A549 (cell line): ENCODE measurements around the gene ODAD2. TPM values are rescaled to one million over a fixed set of nuclear protein-coding genes. Genes with fewer than 3 reads are reported as not detected.
"Not testable (repeated sequence)": the region's sequence is repeated elsewhere in the genome, so short reads cannot be mapped to it uniquely, and the experiment has no call there.

Source experiments
- ATAC-seq, 2 experiments: fragments of 200-7000 bp in 1 of 2; fragments of >200 bp in 1 of 2; cut with Nextera tagmentation in 1 of 2; cut with Tn5 transposase in 1 of 2; 3 replicates each; pipeline versions ENCODE4 v1.8.0 to v1.9.1; 2018 to 2020; ENCODE audit warnings: mild to moderate bottlenecking in 1 of 2, moderate library complexity in 1 of 2
- CTCF ChIA-PET: fragments of 300-600 bp; sonication (Branson Sonifier 250); formaldehyde crosslinking; extraction: SDS; loops from one replicate; lab custom pipeline; 2021; ENCODE audit warnings: antibody characterized with exemption, inconsistent platforms; lab: Yijun Ruan, JAX
- POLR2A ChIA-PET: fragments of 350-600 bp; formaldehyde crosslinking; extraction: SDS; loops from one replicate; lab custom pipeline; 2021; ENCODE audit warnings: antibody characterized with exemption, inconsistent platforms; lab: Yijun Ruan, JAX
- DNase-seq, 2 experiments: peaks; one replicate each; pipeline versions ENCODE4 v3.0.0 to v3.0.0-alpha.2; 2011 to 2016; ENCODE audit warnings: low read depth in 1 of 2, low spot score in 1 of 2
- FAIRE-seq: peaks from 2 replicates; lab custom pipeline; 2011; peaks lifted over from hg19 to GRCh38; lab: Jason Lieb, UNC
- H3K27ac ChIP-seq, 2 experiments: fragments of >200 bp; sonication (Bioruptor Twin); formaldehyde crosslinking; 3 replicates each; pipeline ENCODE4 v1.5.1; 2016 to 2017
- H3K4me1 ChIP-seq: fragments of >200 bp; sonication (Bioruptor Twin); formaldehyde crosslinking; 3 replicates; pipeline ENCODE4 v1.6.1; 2016
- H3K4me2 ChIP-seq: fragments of >200 bp; sonication (Bioruptor Twin); formaldehyde crosslinking; 3 replicates; pipeline ENCODE4 v1.6.1; 2016
- H3K4me3 ChIP-seq: fragments of >200 bp; sonication (Bioruptor Twin); formaldehyde crosslinking; 3 replicates; pipeline ENCODE4 v1.5.1; 2016
- H3K9me3 ChIP-seq: fragments of >200 bp; sonication (Bioruptor Twin); formaldehyde crosslinking; 3 replicates; pipeline ENCODE4 v1.6.1; 2016
- ATOH8 ChIP-seq: fragments of 250-450 bp; sonication (Bioruptor Pico); IDR thresholded peaks from 2 replicates; pipeline ENCODE4 v1.5.0; 2020; ENCODE audit warnings: low read depth, mild to moderate bottlenecking, moderate library complexity
- CBX8 ChIP-seq: fragments of 200-600 bp; sonication (generic); IDR thresholded peaks from 2 replicates; pipeline ENCODE4 v1.6.1; 2016
- CEBPB ChIP-seq, 2 experiments: fragments of >200 bp in 1 of 2; sonication (Bioruptor Twin) in 1 of 2; formaldehyde crosslinking in 1 of 2; IDR thresholded peaks; 2 replicates each; pipeline ENCODE4 v1.6.1; 2012 to 2016
- CTCF ChIP-seq: fragments of >200 bp; sonication (Bioruptor Twin); formaldehyde crosslinking; IDR thresholded peaks from 3 replicates; pipeline ENCODE4 v1.5.1; 2016
- FOSL2 ChIP-seq, 2 experiments: fragments of 450-650 bp in 1 of 2; fragments of >200 bp in 1 of 2; sonication (Bioruptor Twin) in 1 of 2; formaldehyde crosslinking; IDR thresholded peaks; 2 replicates each; pipeline versions ENCODE4 v1.5.0 to v1.6.1; 2016 to 2020; ENCODE audit warnings: mild to moderate bottlenecking in 1 of 2, moderate library complexity in 1 of 2
- GATA3 ChIP-seq: IDR thresholded peaks from 2 replicates; pipeline ENCODE4 v1.6.1; 2012; ENCODE audit warnings: borderline replicate concordance
- HDAC2 ChIP-seq: fragments of 200-600 bp; sonication (generic); IDR thresholded peaks from 2 replicates; pipeline ENCODE4 v1.6.1; 2016
- HOXB5 ChIP-seq: fragments of 250-450 bp; sonication (Bioruptor Pico); IDR thresholded peaks from 2 replicates; pipeline ENCODE4 v1.5.0; 2020; ENCODE audit warnings: mild to moderate bottlenecking, moderate library complexity
- JUN ChIP-seq, 2 experiments: fragments of >200 bp; sonication (Bioruptor Twin); formaldehyde crosslinking; IDR thresholded peaks; 2 replicates in 1 of 2; 3 replicates in 1 of 2; pipeline ENCODE4 v1.6.1; 2016 to 2017
- MAFK ChIP-seq: fragments of 450-650 bp; IDR thresholded peaks from 2 replicates; pipeline ENCODE4 v1.6.1; 2014; ENCODE audit not compliant: partially characterized antibody
- MAX ChIP-seq: IDR thresholded peaks from 2 replicates; pipeline ENCODE4 v1.6.1; 2012
- MAZ ChIP-seq: fragments of 150-350 bp; IDR thresholded peaks from 2 replicates; pipeline ENCODE4 v1.6.1; 2014; ENCODE audit warnings: antibody characterized with exemption, low read depth, low read length, borderline replicate concordance
- MYC ChIP-seq: IDR thresholded peaks from 2 replicates; pipeline ENCODE4 v1.6.1; 2012; ENCODE audit warnings: mild to moderate bottlenecking, inconsistent platforms, low read length, improper control_type of control experiment, borderline replicate concordance
- PBX3 ChIP-seq: IDR thresholded peaks from 2 replicates; pipeline ENCODE4 v1.6.1; 2012
- PHF8 ChIP-seq: fragments of 200-600 bp; sonication (generic); IDR thresholded peaks from 2 replicates; pipeline ENCODE4 v1.6.1; 2016; ENCODE audit warnings: low read depth, mild to moderate bottlenecking, antibody characterized with exemption, moderate library complexity, borderline replicate concordance
- REST ChIP-seq: fragments of 200-600 bp; sonication (generic); IDR thresholded peaks from 2 replicates; pipeline ENCODE4 v1.6.1; 2016; ENCODE audit warnings: antibody characterized with exemption, mild to moderate bottlenecking, moderate library complexity
- RFX5 ChIP-seq: fragments of 450-650 bp; IDR thresholded peaks from 2 replicates; pipeline ENCODE4 v1.7.1; 2014; ENCODE audit warnings: antibody characterized with exemption, mild to moderate bottlenecking, moderate library complexity
- TFCP2L1 ChIP-seq: fragments of 250-450 bp; sonication (Bioruptor Pico); IDR thresholded peaks from 2 replicates; pipeline ENCODE4 v1.5.0; 2021; ENCODE audit warnings: mild to moderate bottlenecking
- ZC3H11A ChIP-seq: fragments of 450-650 bp; IDR thresholded peaks from 2 replicates; pipeline ENCODE4 v1.6.1; 2014; ENCODE audit warnings: antibody characterized with exemption, mild to moderate bottlenecking
- ZSCAN20 ChIP-seq: fragments of 250-450 bp; sonication (Bioruptor Pico); IDR thresholded peaks from 2 replicates; pipeline ENCODE4 v1.8.0; 2022; ENCODE audit warnings: mild to moderate bottlenecking, moderate library complexity
- WGBS: methylation state at CpG from one replicate; pipeline ENCODE4 v1.1.6; 2017; ENCODE audit errors: missing lambda C conversion rate; 5-methylcytosine and 5-hydroxymethylcytosine counted together
- polyA plus RNA-seq, 4 experiments: library from polyadenylated mRNA; depleted of rRNA in 3 of 4; stranded (reverse); fragments of >200 nt; fragmentation: RNase III in 1 of 4; extraction: RNeasy Plus Mini Kit Qiagen cat#74134 plus additional on column Dnase treatment in 1 of 4; gene quantifications; 2 replicates in 3 of 4; 3 replicates in 1 of 4; pipeline ENCODE4 v1.2.3, GENCODE V29; 2011 to 2017

ODAD2 gene
- polyA plus RNA-seq, 2 of the 4 experiments (the other 2 are of a cell fraction): not detected

- no peak for TF ChIP-seq REST
- TF ChIP-seq MYC: no peak
- no peak for TF ChIP-seq CEBPB (IDR thresholded peaks at IDR 0.05)
- no peak for TF ChIP-seq CBX8
- no peak for TF ChIP-seq FOSL2 (IDR thresholded peaks at IDR 0.05)
- no peak for TF ChIP-seq FOSL2 (CRISPR knock-in tag; IDR thresholded peaks at IDR 0.05)
- no peak for TF ChIP-seq RFX5
Observed at GRCh38 chr10:27997865-27998177, 1.1 kb downstream of the ODAD2 start (continued).

GRCh38 chr10:27995311-27995710 lies 3.6 kb downstream of the ODAD2 start:
- CTCF ChIA-PET: no interaction called here
- H3K27ac ChIP-seq: no peak overlapping the region
- TF ChIP-seq TFCP2L1 (CRISPR knock-in tag) (no peak), MAX (no peak), ZSCAN20 (CRISPR knock-in tag) (no peak), ZC3H11A (no peak), CBX8 (no peak), GATA3 (no peak), HDAC2 (no peak), PBX3 (no peak), HOXB5 (CRISPR knock-in tag) (no peak), ATOH8 (CRISPR knock-in tag) (no peak), MAZ (no peak), CEBPB (IDR thresholded peaks at IDR 0.05) (no peak), MAFK (no peak), CTCF (no peak), JUN (IDR thresholded peaks at IDR 0.05) (no peak), PHF8 (no peak)
- TF ChIP-seq, all 56 proteins: peak for 0
- 23% methylated on average over 2 of the region's 2 CpGs for WGBS
- Histone ChIP-seq H3K4me3 (no peak overlapping the region), H3K4me2 (no peak overlapping the region), H3K4me1 (no peaks in the 10 kb centered on the region), H3K9me3 (no peaks in the 10 kb centered on the region)
- POLR2A ChIA-PET: no interaction called here
- no peak for FAIRE-seq
- DNase-seq: no peak
- ATAC-seq: no peak

GRCh38 chr10:27989357-27989756 lies 9.5 kb downstream of the ODAD2 start:
- WGBS: 2% methylated on average over 2 of the region's 2 CpGs
- DNase-seq, FAIRE-seq, H3K4me2 ChIP-seq, H3K9me3 ChIP-seq, POLR2A ChIA-PET, H3K27ac ChIP-seq, H3K4me1 ChIP-seq, H3K4me3 ChIP-seq, ATAC-seq: not testable (repeated sequence)
- CTCF ChIA-PET: interaction anchor here (0.6 kb wide), 2 partner anchors 215 to 298 kb away, joined by 3 read pairs; no protein-coding TSS in a partner anchor
